WTC11 (cell line): Measurements from ENCODE around the gene HERC2. TPM values are rescaled to one million over a fixed set of nuclear protein-coding genes. Genes with fewer than 3 reads are reported as not detected.
A peak's percentile ranks its signal among the peaks of the same experiment; 100 is the strongest.

Experiments used
- ATAC-seq: fragments of 200-7000 bp; cut with Tn5 transposase; 2 replicates; pipeline ENCODE4 v1.10.0; 2021; ENCODE audit warnings: mild to moderate bottlenecking, moderate library complexity
- CTCF ChIA-PET: fragments of 300-600 bp; sonication (Branson Sonifier 250); formaldehyde crosslinking; loops from one replicate; lab custom pipeline; 2021; ENCODE audit warnings: antibody characterized with exemption; lab: Charles Lee
- POLR2A ChIA-PET: fragments of 350-600 bp; sonication (Branson Sonifier 250); formaldehyde crosslinking; loops from one replicate; lab custom pipeline; 2021; ENCODE audit warnings: antibody characterized with exemption; lab: Charles Lee
- DNase-seq: peaks from one replicate; pipeline ENCODE4 v3.0.0; 2021; ENCODE audit warnings: low spot score
- H3K27ac Mint-ChIP-seq: 2 replicates; pipeline ENCODE4 v1.8.0; 2021; ENCODE audit warnings: mixed read lengths
- H3K27me3 Mint-ChIP-seq: 2 replicates; pipeline ENCODE4 v1.8.0; 2021; ENCODE audit warnings: low read depth, mild to moderate bottlenecking, moderate library complexity, mixed read lengths
- H3K36me3 Mint-ChIP-seq: 2 replicates; pipeline ENCODE4 v1.8.0; 2021; ENCODE audit warnings: mixed read lengths
- H3K4me1 Mint-ChIP-seq: 2 replicates; pipeline ENCODE4 v1.8.0; 2022; ENCODE audit warnings: mixed read lengths
- H3K4me3 Mint-ChIP-seq: 2 replicates; pipeline ENCODE4 v1.8.0; 2021; ENCODE audit warnings: mild to moderate bottlenecking, moderate library complexity, mixed read lengths
- H3K9me3 Mint-ChIP-seq: 2 replicates; pipeline ENCODE4 v1.8.0; 2021; ENCODE audit warnings: mixed read lengths
- CREB1 ChIP-seq: sonication (generic); formaldehyde crosslinking; IDR thresholded peaks from 2 replicates; pipeline ENCODE4 v1.8.0; 2023; ENCODE audit warnings: mild to moderate bottlenecking, missing genetic modification reagents
- ELF4 ChIP-seq: sonication (generic); formaldehyde crosslinking; IDR thresholded peaks from 2 replicates; pipeline ENCODE4 v1.8.1; 2022; ENCODE audit warnings: low read depth, mild to moderate bottlenecking, moderate library complexity, missing genetic modification reagents
- IRF2 ChIP-seq: sonication (generic); formaldehyde crosslinking; IDR thresholded peaks from 2 replicates; pipeline ENCODE4 v1.8.0; 2022; ENCODE audit warnings: low read depth, missing genetic modification reagents, borderline replicate concordance
- KAT7 ChIP-seq: sonication (generic); formaldehyde crosslinking; IDR thresholded peaks from 2 replicates; pipeline ENCODE4 v1.8.1; 2023; ENCODE audit warnings: missing genetic modification reagents, mild to moderate bottlenecking, borderline replicate concordance
- NFE2L1 ChIP-seq: sonication (generic); formaldehyde crosslinking; IDR thresholded peaks from 2 replicates; pipeline ENCODE4 v1.8.1; 2023; ENCODE audit warnings: missing genetic modification reagents
- RORB ChIP-seq: fragments of 250-450 bp; sonication (Bioruptor Pico); IDR thresholded peaks from 2 replicates; pipeline ENCODE4 v1.9.0; 2021; ENCODE audit warnings: mild to moderate bottlenecking
- TEAD4 ChIP-seq: sonication (generic); formaldehyde crosslinking; IDR thresholded peaks from 2 replicates; pipeline ENCODE4 v1.8.0; 2022; ENCODE audit warnings: mild to moderate bottlenecking, missing genetic modification reagents
- ZNF138 ChIP-seq: sonication (generic); formaldehyde crosslinking; conservative IDR thresholded peaks from 2 replicates; pipeline ENCODE4 v1.8.1; 2022; ENCODE audit warnings: mild to moderate bottlenecking, moderate library complexity, missing genetic modification reagents
- ZNF317 ChIP-seq: sonication (generic); formaldehyde crosslinking; IDR thresholded peaks from 2 replicates; pipeline ENCODE4 v1.8.1; 2023; ENCODE audit warnings: low read depth, mild to moderate bottlenecking, moderate library complexity, missing genetic modification reagents, borderline replicate concordance
- total RNA-seq: library from RNA; stranded (reverse); gene quantifications from 3 replicates; pipeline ENCODE4 v1.2.3, GENCODE V29; 2021
- TF ChIP-seq, protein P1 (sequence below): fragments of 250-450 bp; sonication (Bioruptor Pico); IDR thresholded peaks from 2 replicates; pipeline ENCODE4 v2.1.2; 2022; ENCODE audit warnings: mild to moderate bottlenecking, moderate library complexity
- TF ChIP-seq, protein P2 (sequence below): fragments of 250-450 bp; sonication (Bioruptor Pico); conservative IDR thresholded peaks from 2 replicates; pipeline ENCODE4 v1.9.0; 2021; ENCODE audit warnings: mild to moderate bottlenecking
- TF ChIP-seq, protein P3 (sequence below): sonication (generic); formaldehyde crosslinking; IDR thresholded peaks from 2 replicates; pipeline ENCODE4 v1.8.0; 2022; ENCODE audit warnings: mild to moderate bottlenecking, missing genetic modification reagents
- TF ChIP-seq, protein P4 (sequence below): sonication (generic); formaldehyde crosslinking; IDR thresholded peaks from 2 replicates; pipeline ENCODE4 v1.8.1; 2023; ENCODE audit warnings: mild to moderate bottlenecking, missing genetic modification reagents
- TF ChIP-seq, protein P5 (sequence below): sonication (generic); formaldehyde crosslinking; IDR thresholded peaks from 2 replicates; pipeline ENCODE4 v1.8.1; 2022; ENCODE audit warnings: mild to moderate bottlenecking, moderate library complexity, missing genetic modification reagents
- TF ChIP-seq, protein P6 (sequence below): sonication (generic); formaldehyde crosslinking; IDR thresholded peaks from 2 replicates; pipeline ENCODE4 v1.8.1; 2022; ENCODE audit warnings: low read depth, mild to moderate bottlenecking, moderate library complexity, missing genetic modification reagents, borderline replicate concordance
- TF ChIP-seq, protein P7 (sequence below): sonication (generic); formaldehyde crosslinking; IDR thresholded peaks from 2 replicates; pipeline ENCODE4 v1.8.0; 2023; ENCODE audit warnings: missing genetic modification reagents, mild to moderate bottlenecking, borderline replicate concordance
- TF ChIP-seq, protein P8 (sequence below): sonication (generic); formaldehyde crosslinking; IDR thresholded peaks from 2 replicates; pipeline ENCODE4 v1.8.0; 2023; ENCODE audit warnings: missing genetic modification reagents

Gene HERC2
- total RNA-seq, 1 experiment from 2014 or later: 81.5 TPM

DNA sequence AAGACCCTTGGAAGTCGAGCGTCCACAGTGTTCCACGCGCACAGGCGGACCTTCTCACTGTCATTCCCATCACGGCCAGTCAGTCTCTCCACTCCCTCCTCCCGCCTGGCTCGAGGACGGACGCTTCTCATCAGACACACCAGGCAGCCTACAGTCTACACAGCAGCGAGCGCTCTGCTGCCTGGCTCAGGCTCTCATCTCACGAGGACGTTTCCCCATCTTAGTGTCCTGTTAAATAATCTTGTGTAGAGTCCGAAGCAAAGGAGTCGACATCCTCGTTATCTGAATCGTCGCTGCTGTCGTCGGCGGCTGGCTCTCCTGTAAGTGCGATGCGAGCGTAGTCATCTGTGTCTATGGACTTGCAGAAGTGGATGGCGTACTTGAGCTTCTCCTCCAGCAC lies 210.4 kb downstream of the HERC2 start:
- H3K27ac Mint-ChIP-seq: no peak overlapping the region
- TF ChIP-seq, protein P1, sequence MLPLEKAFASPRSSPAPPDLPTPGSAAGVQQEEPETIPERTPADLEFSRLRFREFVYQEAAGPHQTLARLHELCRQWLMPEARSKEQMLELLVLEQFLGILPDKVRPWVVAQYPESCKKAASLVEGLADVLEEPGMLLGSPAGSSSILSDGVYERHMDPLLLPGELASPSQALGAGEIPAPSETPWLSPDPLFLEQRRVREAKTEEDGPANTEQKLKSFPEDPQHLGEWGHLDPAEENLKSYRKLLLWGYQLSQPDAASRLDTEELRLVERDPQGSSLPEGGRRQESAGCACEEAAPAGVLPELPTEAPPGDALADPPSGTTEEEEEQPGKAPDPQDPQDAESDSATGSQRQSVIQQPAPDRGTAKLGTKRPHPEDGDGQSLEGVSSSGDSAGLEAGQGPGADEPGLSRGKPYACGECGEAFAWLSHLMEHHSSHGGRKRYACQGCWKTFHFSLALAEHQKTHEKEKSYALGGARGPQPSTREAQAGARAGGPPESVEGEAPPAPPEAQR: no peak
- TF ChIP-seq ELF4 (CRISPR knock-in tag) (no peak), RORB (CRISPR knock-in tag) (no peak)
- TF ChIP-seq, protein P2, sequence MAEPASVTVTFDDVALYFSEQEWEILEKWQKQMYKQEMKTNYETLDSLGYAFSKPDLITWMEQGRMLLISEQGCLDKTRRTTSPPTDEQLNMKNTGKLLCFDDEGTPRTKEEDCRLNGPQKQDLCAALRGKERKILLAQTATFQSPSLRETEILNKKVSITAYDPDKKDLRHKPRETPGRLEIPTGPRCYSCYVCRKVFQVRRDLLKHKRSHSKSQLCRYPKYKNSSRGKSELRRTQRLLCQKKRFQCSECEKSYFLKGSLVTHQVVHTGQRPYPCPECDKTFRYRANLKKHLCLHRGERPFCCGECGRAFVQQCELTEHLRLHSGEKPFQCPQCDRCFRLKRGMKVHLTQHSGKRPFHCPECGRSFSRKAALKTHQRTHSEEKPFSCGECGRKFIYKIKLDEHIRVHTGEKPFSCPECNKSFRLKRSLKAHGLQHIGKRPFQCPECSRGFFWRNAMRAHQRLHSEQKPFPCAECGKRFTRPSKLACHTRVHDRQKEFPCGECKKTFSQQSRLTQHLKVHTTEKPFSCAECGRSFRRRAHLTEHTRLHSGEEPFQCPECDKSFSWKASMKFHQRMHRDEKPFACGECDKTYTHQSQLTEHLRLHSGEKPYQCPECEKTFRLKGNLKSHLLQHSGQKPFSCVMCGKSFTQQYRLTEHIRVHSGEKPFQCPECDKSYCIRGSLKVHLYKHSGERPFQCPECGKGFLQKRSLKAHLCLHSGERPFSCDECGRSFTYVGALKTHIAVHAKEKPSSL: no peak
- TF ChIP-seq, protein P3, sequence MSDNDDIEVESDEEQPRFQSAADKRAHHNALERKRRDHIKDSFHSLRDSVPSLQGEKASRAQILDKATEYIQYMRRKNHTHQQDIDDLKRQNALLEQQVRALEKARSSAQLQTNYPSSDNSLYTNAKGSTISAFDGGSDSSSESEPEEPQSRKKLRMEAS: no peak
- TF ChIP-seq, protein P4, sequence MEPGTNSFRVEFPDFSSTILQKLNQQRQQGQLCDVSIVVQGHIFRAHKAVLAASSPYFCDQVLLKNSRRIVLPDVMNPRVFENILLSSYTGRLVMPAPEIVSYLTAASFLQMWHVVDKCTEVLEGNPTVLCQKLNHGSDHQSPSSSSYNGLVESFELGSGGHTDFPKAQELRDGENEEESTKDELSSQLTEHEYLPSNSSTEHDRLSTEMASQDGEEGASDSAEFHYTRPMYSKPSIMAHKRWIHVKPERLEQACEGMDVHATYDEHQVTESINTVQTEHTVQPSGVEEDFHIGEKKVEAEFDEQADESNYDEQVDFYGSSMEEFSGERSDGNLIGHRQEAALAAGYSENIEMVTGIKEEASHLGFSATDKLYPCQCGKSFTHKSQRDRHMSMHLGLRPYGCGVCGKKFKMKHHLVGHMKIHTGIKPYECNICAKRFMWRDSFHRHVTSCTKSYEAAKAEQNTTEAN (CRISPR knock-in tag): no peak
- peaks cover 23% of the 10 kb centered on the region for H3K27me3 Mint-ChIP-seq
- no peak overlapping the region for H3K4me3 Mint-ChIP-seq
- ChIA-PET CTCF (interaction anchor here (1.1 to 1.7 kb wide), 2 partner anchors 15 to 16 kb away, joined by 3 to 5 read pairs; no protein-coding TSS in a partner anchor), POLR2A (no interaction called here)
- peaks cover 47% of the 10 kb centered on the region for H3K36me3 Mint-ChIP-seq
- H3K9me3 Mint-ChIP-seq: no peaks in the 10 kb centered on the region
- no peak for ATAC-seq
- DNase-seq: no peak
- H3K4me1 Mint-ChIP-seq: peaks cover 4% of the 10 kb centered on the region

DNA sequence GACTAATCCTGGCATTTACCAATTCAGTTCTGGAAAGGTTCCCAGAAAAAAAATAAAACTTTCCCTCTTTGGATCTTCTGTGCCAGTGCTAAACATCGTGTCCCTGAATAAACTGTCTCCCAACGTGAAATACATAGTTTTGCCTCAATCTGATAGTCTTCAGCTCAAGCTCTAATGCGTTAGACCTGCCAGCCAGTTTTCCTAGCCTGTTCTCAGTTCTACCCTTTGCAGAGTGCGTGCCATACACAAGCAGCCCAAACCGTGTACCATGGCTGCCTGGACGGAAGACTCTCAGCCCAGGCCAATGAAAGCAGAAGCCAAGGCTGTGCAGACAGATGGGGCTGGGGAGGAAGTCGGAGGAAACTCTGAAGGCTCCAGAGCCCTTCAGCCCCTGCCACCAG lies 211.5 kb downstream of the HERC2 start:
- ChIA-PET CTCF (interaction anchor here (1.1 to 2.1 kb wide), 4 partner anchors 11 to 430 kb away, joined by 3 to 12 read pairs (median 7); partner anchors contain the start of gene OCA2), POLR2A (no interaction called here)
- Mint-ChIP-seq H3K36me3 (peaks cover 39% of the 10 kb centered on the region), H3K4me1 (peaks cover 4% of the 10 kb centered on the region), H3K9me3 (no peaks in the 10 kb centered on the region), H3K27me3 (peaks cover 33% of the 10 kb centered on the region), H3K4me3 (no peak overlapping the region), H3K27ac (peak overlapping the region; percentile 60; the same call in 1 of the 2 replicates)
- ATAC-seq (no peak), DNase-seq (no peak)
- TF ChIP-seq TEAD4 (no peak), ZNF317 (no peak), KAT7 (CRISPR knock-in tag) (no peak), NFE2L1 (CRISPR knock-in tag) (no peak), IRF2 (CRISPR knock-in tag) (no peak), ZNF138 (CRISPR knock-in tag) (no peak), CREB1 (CRISPR knock-in tag) (no peak)
- TF ChIP-seq, protein P4 (CRISPR knock-in tag): no peak
- TF ChIP-seq, protein P5, sequence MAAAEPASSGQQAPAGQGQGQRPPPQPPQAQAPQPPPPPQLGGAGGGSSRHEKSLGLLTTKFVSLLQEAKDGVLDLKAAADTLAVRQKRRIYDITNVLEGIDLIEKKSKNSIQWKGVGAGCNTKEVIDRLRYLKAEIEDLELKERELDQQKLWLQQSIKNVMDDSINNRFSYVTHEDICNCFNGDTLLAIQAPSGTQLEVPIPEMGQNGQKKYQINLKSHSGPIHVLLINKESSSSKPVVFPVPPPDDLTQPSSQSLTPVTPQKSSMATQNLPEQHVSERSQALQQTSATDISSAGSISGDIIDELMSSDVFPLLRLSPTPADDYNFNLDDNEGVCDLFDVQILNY (CRISPR knock-in tag): no peak
- TF ChIP-seq, protein P6, sequence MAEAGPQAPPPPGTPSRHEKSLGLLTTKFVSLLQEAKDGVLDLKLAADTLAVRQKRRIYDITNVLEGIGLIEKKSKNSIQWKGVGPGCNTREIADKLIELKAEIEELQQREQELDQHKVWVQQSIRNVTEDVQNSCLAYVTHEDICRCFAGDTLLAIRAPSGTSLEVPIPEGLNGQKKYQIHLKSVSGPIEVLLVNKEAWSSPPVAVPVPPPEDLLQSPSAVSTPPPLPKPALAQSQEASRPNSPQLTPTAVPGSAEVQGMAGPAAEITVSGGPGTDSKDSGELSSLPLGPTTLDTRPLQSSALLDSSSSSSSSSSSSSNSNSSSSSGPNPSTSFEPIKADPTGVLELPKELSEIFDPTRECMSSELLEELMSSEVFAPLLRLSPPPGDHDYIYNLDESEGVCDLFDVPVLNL (CRISPR knock-in tag): no peak
- TF ChIP-seq, protein P7, sequence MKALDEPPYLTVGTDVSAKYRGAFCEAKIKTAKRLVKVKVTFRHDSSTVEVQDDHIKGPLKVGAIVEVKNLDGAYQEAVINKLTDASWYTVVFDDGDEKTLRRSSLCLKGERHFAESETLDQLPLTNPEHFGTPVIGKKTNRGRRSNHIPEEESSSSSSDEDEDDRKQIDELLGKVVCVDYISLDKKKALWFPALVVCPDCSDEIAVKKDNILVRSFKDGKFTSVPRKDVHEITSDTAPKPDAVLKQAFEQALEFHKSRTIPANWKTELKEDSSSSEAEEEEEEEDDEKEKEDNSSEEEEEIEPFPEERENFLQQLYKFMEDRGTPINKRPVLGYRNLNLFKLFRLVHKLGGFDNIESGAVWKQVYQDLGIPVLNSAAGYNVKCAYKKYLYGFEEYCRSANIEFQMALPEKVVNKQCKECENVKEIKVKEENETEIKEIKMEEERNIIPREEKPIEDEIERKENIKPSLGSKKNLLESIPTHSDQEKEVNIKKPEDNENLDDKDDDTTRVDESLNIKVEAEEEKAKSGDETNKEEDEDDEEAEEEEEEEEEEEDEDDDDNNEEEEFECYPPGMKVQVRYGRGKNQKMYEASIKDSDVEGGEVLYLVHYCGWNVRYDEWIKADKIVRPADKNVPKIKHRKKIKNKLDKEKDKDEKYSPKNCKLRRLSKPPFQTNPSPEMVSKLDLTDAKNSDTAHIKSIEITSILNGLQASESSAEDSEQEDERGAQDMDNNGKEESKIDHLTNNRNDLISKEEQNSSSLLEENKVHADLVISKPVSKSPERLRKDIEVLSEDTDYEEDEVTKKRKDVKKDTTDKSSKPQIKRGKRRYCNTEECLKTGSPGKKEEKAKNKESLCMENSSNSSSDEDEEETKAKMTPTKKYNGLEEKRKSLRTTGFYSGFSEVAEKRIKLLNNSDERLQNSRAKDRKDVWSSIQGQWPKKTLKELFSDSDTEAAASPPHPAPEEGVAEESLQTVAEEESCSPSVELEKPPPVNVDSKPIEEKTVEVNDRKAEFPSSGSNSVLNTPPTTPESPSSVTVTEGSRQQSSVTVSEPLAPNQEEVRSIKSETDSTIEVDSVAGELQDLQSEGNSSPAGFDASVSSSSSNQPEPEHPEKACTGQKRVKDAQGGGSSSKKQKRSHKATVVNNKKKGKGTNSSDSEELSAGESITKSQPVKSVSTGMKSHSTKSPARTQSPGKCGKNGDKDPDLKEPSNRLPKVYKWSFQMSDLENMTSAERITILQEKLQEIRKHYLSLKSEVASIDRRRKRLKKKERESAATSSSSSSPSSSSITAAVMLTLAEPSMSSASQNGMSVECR (CRISPR knock-in tag): no peak
- TF ChIP-seq, protein P1: no peak
- TF ChIP-seq, protein P8, sequence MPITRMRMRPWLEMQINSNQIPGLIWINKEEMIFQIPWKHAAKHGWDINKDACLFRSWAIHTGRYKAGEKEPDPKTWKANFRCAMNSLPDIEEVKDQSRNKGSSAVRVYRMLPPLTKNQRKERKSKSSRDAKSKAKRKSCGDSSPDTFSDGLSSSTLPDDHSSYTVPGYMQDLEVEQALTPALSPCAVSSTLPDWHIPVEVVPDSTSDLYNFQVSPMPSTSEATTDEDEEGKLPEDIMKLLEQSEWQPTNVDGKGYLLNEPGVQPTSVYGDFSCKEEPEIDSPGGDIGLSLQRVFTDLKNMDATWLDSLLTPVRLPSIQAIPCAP (CRISPR knock-in tag): no peak
